ENCODE results near the gene DHRS2. TPM values are rescaled to one million over a fixed set of nuclear protein-coding genes. Genes with fewer than 3 reads are reported as not detected.

The DHRS2 gene
- total RNA-seq, 1 donor from 2014 or later = not detected

- Mint-ChIP-seq H3K27ac (ENCODE audit: unreplicated experiment) (no peak overlapping the region), H3K27me3 (ENCODE audit: low read depth) (peaks cover 84% of the 10 kb centered on the region), H3K4me3 (no peak overlapping the region), H3K9me3 (no peaks in the 10 kb centered on the region), H3K36me3 (ENCODE audit: low read depth) (no peaks in the 10 kb centered on the region), H3K4me1 (no peaks in the 10 kb centered on the region)
- TF ChIP-seq, protein P1, sequence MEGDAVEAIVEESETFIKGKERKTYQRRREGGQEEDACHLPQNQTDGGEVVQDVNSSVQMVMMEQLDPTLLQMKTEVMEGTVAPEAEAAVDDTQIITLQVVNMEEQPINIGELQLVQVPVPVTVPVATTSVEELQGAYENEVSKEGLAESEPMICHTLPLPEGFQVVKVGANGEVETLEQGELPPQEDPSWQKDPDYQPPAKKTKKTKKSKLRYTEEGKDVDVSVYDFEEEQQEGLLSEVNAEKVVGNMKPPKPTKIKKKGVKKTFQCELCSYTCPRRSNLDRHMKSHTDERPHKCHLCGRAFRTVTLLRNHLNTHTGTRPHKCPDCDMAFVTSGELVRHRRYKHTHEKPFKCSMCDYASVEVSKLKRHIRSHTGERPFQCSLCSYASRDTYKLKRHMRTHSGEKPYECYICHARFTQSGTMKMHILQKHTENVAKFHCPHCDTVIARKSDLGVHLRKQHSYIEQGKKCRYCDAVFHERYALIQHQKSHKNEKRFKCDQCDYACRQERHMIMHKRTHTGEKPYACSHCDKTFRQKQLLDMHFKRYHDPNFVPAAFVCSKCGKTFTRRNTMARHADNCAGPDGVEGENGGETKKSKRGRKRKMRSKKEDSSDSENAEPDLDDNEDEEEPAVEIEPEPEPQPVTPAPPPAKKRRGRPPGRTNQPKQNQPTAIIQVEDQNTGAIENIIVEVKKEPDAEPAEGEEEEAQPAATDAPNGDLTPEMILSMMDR (conservative IDR thresholded peaks at IDR 0.05) = no peak
- DNase-seq (ENCODE audit: low read depth, low spot score) = no peak
These were observed 25.9 kb upstream of the DHRS2 start for GRCh38 chr14:23610090-23610814.

- Mint-ChIP-seq H3K27ac (ENCODE audit: unreplicated experiment) (no peak overlapping the region), H3K9me3 (no peaks in the 10 kb centered on the region), H3K4me1 (no peaks in the 10 kb centered on the region)
These were observed 25.3 kb upstream of the DHRS2 start for GRCh38 chr14:23610815-23611289.

DNA sequence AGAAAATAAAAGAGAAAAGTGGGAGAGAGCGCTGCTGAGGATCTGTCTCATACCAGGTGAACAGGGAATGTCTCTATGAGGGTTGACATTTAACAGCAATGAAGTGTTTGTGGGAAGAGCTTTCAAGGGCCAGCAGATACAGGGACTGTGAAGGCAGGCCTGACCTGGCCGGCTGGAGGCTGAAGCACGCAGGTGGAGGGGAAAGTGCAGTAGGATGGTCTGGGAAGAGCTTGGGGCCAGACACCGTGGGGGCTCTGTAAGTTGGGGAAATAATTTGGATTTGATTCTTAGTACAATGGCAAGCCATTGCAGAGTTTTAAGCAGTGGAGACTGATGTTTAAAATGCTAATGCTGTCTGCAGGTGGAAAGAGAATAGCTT is 23.8 kb upstream of the DHRS2 start:
- no peak overlapping the region for H3K4me3 Mint-ChIP-seq

More at GRCh38 chr14:23610815-23611289, 25.3 kb upstream of the DHRS2 start:
- Mint-ChIP-seq H3K36me3 (ENCODE audit: low read depth) (no peaks in the 10 kb centered on the region), H3K27me3 (ENCODE audit: low read depth) (peaks cover 84% of the 10 kb centered on the region), H3K4me3 (no peak overlapping the region)
- TF ChIP-seq, protein P1 (conservative IDR thresholded peaks at IDR 0.05) = no peak
- DNase-seq (ENCODE audit: low read depth, low spot score) = no peak

GRCh38 chr14:23612802-23613201 is 23.4 kb upstream of the DHRS2 start:
- no peak overlapping the region for H3K4me3 Mint-ChIP-seq
- peaks cover 76% of the 10 kb centered on the region for H3K27me3 Mint-ChIP-seq (ENCODE audit: low read depth)
- no peaks in the 10 kb centered on the region for H3K36me3 Mint-ChIP-seq (ENCODE audit: low read depth)
- no peak for DNase-seq (ENCODE audit: low read depth, low spot score)
- no peak overlapping the region for H3K27ac Mint-ChIP-seq (ENCODE audit: unreplicated experiment)
- TF ChIP-seq, protein P1 (conservative IDR thresholded peaks at IDR 0.05) = no peak
- no peaks in the 10 kb centered on the region for H3K9me3 Mint-ChIP-seq
- H3K4me1 Mint-ChIP-seq = no peaks in the 10 kb centered on the region

More for the DNA sequence above, 23.8 kb upstream of the DHRS2 start:
- no peaks in the 10 kb centered on the region for H3K36me3 Mint-ChIP-seq (ENCODE audit: low read depth)
- no peaks in the 10 kb centered on the region for H3K9me3 Mint-ChIP-seq
- TF ChIP-seq, protein P1 (conservative IDR thresholded peaks at IDR 0.05) = no peak
- DNase-seq (ENCODE audit: low read depth, low spot score) = no peak
- H3K27ac Mint-ChIP-seq (ENCODE audit: unreplicated experiment) = no peak overlapping the region
- H3K27me3 Mint-ChIP-seq (ENCODE audit: low read depth) = peaks cover 79% of the 10 kb centered on the region
- H3K4me1 Mint-ChIP-seq = no peaks in the 10 kb centered on the region

GRCh38 chr14:23613242-23614070 is 22.7 kb upstream of the DHRS2 start:
- no peaks in the 10 kb centered on the region for H3K4me1 Mint-ChIP-seq
- no peaks in the 10 kb centered on the region for H3K36me3 Mint-ChIP-seq (ENCODE audit: low read depth)
- H3K27me3 Mint-ChIP-seq (ENCODE audit: low read depth) = peaks cover 80% of the 10 kb centered on the region
- TF ChIP-seq, protein P1 (conservative IDR thresholded peaks at IDR 0.05) = no peak
- H3K4me3 Mint-ChIP-seq = no peak overlapping the region
- no peak overlapping the region for H3K27ac Mint-ChIP-seq (ENCODE audit: unreplicated experiment)
- no peaks in the 10 kb centered on the region for H3K9me3 Mint-ChIP-seq
- no peak for DNase-seq (ENCODE audit: low read depth, low spot score)
